GM12878 (cell line): Measurements from ENCODE around the gene MIGA2. TPM values are rescaled to one million over a fixed set of nuclear protein-coding genes. Genes with fewer than 3 reads are reported as not detected.

Experiments
- ATAC-seq: fragments of 200-7000 bp; cut with Tn5 transposase; 3 replicates; pipeline ENCODE4 v1.9.1; 2020; ENCODE audit warnings: mild to moderate bottlenecking, moderate library complexity
- BruUV-seq: library from RNA; stranded (reverse); fragments of 400-500 nt; replicated peaks from 2 replicates; lab custom pipeline; 2021; lab: Mats Ljungman, UMichigan
- CTCF ChIA-PET: fragments of 300-600 bp; sonication (Branson Sonifier 250); formaldehyde crosslinking; extraction: SDS; loops from one replicate; lab custom pipeline; 2021; ENCODE audit warnings: inconsistent platforms; lab: Yijun Ruan, JAX
- POLR2A ChIA-PET: fragments of 350-600 bp; formaldehyde crosslinking; extraction: SDS; loops from one replicate; lab custom pipeline; 2021; ENCODE audit warnings: inconsistent platforms; lab: Charles Lee
- RAD21 ChIA-PET: fragments of 300-600 bp; sonication (Branson Sonifier 250); formaldehyde crosslinking; loops from one replicate; lab custom pipeline; 2023; ENCODE audit warnings: antibody characterized with exemption; ENCODE audit not compliant: unreplicated experiment; lab: Charles Lee
- SMC1A ChIA-PET: fragments of 300-600 bp; sonication (Branson Sonifier 250); formaldehyde crosslinking; loops from one replicate; lab custom pipeline; 2023; ENCODE audit not compliant: unreplicated experiment, uncharacterized antibody; lab: Charles Lee
- DNase-seq: peaks from one replicate; pipeline ENCODE4 v3.0.0-alpha.2; 2011; ENCODE audit warnings: low read depth, low spot score
- FAIRE-seq: peaks from 3 replicates; lab custom pipeline; 2011; peaks lifted over from hg19 to GRCh38; lab: Jason Lieb, UNC
- H2AFZ ChIP-seq: 2 replicates; pipeline ENCODE4 v1.6.0; 2011; ENCODE audit warnings: low read depth, low read length, control low read depth; ENCODE audit not compliant: control insufficient read depth
- H3K27ac ChIP-seq: 2 replicates; pipeline ENCODE4 v1.5.1; 2011; ENCODE audit warnings: control low read depth; ENCODE audit not compliant: control insufficient read depth, insufficient read depth
- H3K27me3 ChIP-seq, 2 experiments: replicated peaks in 1 of 2; 2 replicates each; pipeline versions ENCODE4 v1.6.0 to v1.6.1; 2011; ENCODE audit warnings: low read length in 1 of 2; ENCODE audit not compliant: control insufficient read depth in 2 of 2, insufficient read depth in 2 of 2
- H3K36me3 ChIP-seq, 2 experiments: 2 replicates each; pipeline ENCODE4 v1.5.1; 2011; ENCODE audit warnings: low read length in 1 of 2; ENCODE audit not compliant: control insufficient read depth in 2 of 2, insufficient read depth in 2 of 2
- H3K4me1 ChIP-seq: 2 replicates; pipeline ENCODE4 v1.6.1; 2011; ENCODE audit warnings: mild to moderate bottlenecking, low read length, moderate library complexity, mixed read lengths; ENCODE audit not compliant: control insufficient read depth, insufficient read depth
- H3K4me2 ChIP-seq: 2 replicates; pipeline ENCODE4 v1.6.0; 2011; ENCODE audit warnings: control low read depth; ENCODE audit not compliant: control insufficient read depth, insufficient read depth
- H3K4me3 ChIP-seq: fragments of 200-600 bp; sonication (generic); 2 replicates; pipeline ENCODE4 v1.5.1; 2016
- H3K79me2 ChIP-seq: 2 replicates; pipeline ENCODE4 v1.6.0; 2011; ENCODE audit warnings: low read length; ENCODE audit not compliant: control insufficient read depth, insufficient read depth
- H3K9ac ChIP-seq: 2 replicates; pipeline ENCODE4 v1.8.0; 2011; ENCODE audit warnings: low read length, control low read depth, mixed read lengths; ENCODE audit not compliant: control insufficient read depth, insufficient read depth
- H3K9me3 ChIP-seq: replicated peaks from 3 replicates; pipeline ENCODE4 v1.5.1; 2011; ENCODE audit warnings: mild to moderate bottlenecking, low read length; ENCODE audit not compliant: control insufficient read depth, insufficient read depth
- H4K20me1 ChIP-seq: 2 replicates; pipeline ENCODE4 v1.6.0; 2011; ENCODE audit not compliant: control insufficient read depth, insufficient read depth
- FOXM1 ChIP-seq: IDR thresholded peaks from 2 replicates; pipeline ENCODE4 v1.6.1; 2012; ENCODE audit warnings: low read depth, mild to moderate bottlenecking, inconsistent platforms, low read length, moderate library complexity
- RUNX3 ChIP-seq: IDR thresholded peaks from 2 replicates; pipeline ENCODE4 v1.6.1; 2012; ENCODE audit warnings: low read length, inconsistent platforms
- SMAD1 ChIP-seq: fragments of 450-650 bp; IDR thresholded peaks from 2 replicates; pipeline ENCODE4 v1.6.1; 2018; ENCODE audit warnings: mild to moderate bottlenecking, low read depth; ENCODE audit not compliant: partially characterized antibody
- ZNF622 ChIP-seq: fragments of 450-650 bp; IDR thresholded peaks from 2 replicates; pipeline ENCODE4 v1.6.1; 2017; ENCODE audit warnings: mild to moderate bottlenecking, inconsistent platforms
- WGBS: methylation state at CpG from one replicate; pipeline ENCODE4 v1.1.6; 2016; ENCODE audit warnings: low lambda C conversion rate; ENCODE audit not compliant: insufficient replicate concordance, insufficient coverage; ENCODE audit errors: missing lambda C conversion rate; 5-methylcytosine and 5-hydroxymethylcytosine counted together
- in situ Hi-C: fragments of 300-500 bp; cut with MboI; formaldehyde crosslinking; loops from 9 replicates; pipeline ENCODE4 v1.14.3; 2018; ENCODE audit warnings: mixed read lengths
- intact Hi-C: fragments of 100-400 bp; cut with micrococcal nuclease; formaldehyde crosslinking; loops from one replicate; pipeline ENCODE4 v1.14.2; 2022; ENCODE audit not compliant: unreplicated experiment
- polyA plus RNA-seq, 11 experiments: library from polyadenylated mRNA; depleted of rRNA in 4 of 11; unstranded in 6 of 11; stranded (reverse) in 5 of 11; fragments of >200 nt; fragmentation: Nextera tagmentation in 4 of 11; fragmentation: Illumina TruSeq in 1 of 11; extraction: Ambion mirVana in 4 of 11; extraction: Trizol in 1 of 11; gene quantifications; 1 replicate in 1 of 11; 2 replicates in 10 of 11; pipeline versions ENCODE4 v1.2.1 to v1.2.3, GENCODE V29; 2011 to 2016; ENCODE audit warnings: inconsistent platforms in 2 of 11, missing spikeins in 2 of 11, low read depth in 1 of 11
- total RNA-seq, 4 experiments: library from RNA; depleted of rRNA in 3 of 4; stranded (reverse); fragments of >200 nt in 3 of 4; fragmentation: Illumina TruSeq in 1 of 4; extraction: Trizol in 1 of 4; gene quantifications; 2 replicates each; pipeline versions ENCODE4 v1.2.1 to v1.2.3, GENCODE V29; 2013 to 2021
- TF ChIP-seq, protein P1 (sequence below): IDR thresholded peaks from 2 replicates; pipeline ENCODE4 v1.6.1; 2012; ENCODE audit warnings: low read depth, low read length, improper control_type of control experiment
- TF ChIP-seq, protein P2 (sequence below): IDR thresholded peaks from 2 replicates; pipeline ENCODE4 v1.6.1; 2012; ENCODE audit warnings: improper control_type of control experiment, low read depth, low read length; ENCODE audit not compliant: insufficient replicate concordance
- TF ChIP-seq, protein P3 (sequence below): fragments of 450-650 bp; IDR thresholded peaks from 2 replicates; pipeline ENCODE4 v1.6.1; 2018; ENCODE audit warnings: borderline replicate concordance, mild to moderate bottlenecking; ENCODE audit not compliant: partially characterized antibody
- TF ChIP-seq, protein P4 (sequence below): fragments of 450-650 bp; IDR thresholded peaks from 2 replicates; pipeline ENCODE4 v1.6.1; 2016; ENCODE audit warnings: mild to moderate bottlenecking, moderate library complexity, borderline replicate concordance

MIGA2 gene
- total and polyA plus RNA-seq, 10 of the 15 experiments (the other 5 are each of a cell fraction or from before 2014, with no cell fraction given) = 0.14 to 31.0 (median 12.7) TPM

DNA sequence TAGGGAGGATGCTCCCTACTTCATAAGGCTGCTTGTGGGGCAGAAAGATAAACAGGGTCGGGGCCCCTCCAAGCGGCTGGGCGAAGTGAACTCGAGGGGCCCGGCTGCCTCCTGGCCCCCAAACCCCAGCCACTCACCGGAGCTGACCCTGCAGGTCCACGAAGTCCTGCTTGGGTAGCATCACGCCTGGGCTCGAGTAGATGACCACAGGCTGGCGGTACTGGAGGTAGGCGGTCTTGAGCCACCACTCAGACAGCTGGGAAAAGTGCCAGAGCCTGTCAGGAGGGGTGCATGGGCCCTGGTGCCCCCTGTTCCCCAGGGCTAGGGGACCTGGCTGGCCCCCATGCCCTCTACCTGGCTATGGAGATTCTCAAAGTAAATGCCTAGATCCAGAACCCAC lies 67.6 kb downstream of the MIGA2 start:
- H3K36me3 ChIP-seq = no peaks in the 10 kb centered on the region
- H3K27me3 ChIP-seq = no peaks in the 10 kb centered on the region; a peak in 1 of 4 replicates
- H3K4me2 ChIP-seq = no peak overlapping the region
- TF ChIP-seq, protein P1, sequence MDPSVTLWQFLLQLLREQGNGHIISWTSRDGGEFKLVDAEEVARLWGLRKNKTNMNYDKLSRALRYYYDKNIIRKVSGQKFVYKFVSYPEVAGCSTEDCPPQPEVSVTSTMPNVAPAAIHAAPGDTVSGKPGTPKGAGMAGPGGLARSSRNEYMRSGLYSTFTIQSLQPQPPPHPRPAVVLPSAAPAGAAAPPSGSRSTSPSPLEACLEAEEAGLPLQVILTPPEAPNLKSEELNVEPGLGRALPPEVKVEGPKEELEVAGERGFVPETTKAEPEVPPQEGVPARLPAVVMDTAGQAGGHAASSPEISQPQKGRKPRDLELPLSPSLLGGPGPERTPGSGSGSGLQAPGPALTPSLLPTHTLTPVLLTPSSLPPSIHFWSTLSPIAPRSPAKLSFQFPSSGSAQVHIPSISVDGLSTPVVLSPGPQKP = no peak
- TF ChIP-seq ZNF622 = no peak
- TF ChIP-seq, protein P2, sequence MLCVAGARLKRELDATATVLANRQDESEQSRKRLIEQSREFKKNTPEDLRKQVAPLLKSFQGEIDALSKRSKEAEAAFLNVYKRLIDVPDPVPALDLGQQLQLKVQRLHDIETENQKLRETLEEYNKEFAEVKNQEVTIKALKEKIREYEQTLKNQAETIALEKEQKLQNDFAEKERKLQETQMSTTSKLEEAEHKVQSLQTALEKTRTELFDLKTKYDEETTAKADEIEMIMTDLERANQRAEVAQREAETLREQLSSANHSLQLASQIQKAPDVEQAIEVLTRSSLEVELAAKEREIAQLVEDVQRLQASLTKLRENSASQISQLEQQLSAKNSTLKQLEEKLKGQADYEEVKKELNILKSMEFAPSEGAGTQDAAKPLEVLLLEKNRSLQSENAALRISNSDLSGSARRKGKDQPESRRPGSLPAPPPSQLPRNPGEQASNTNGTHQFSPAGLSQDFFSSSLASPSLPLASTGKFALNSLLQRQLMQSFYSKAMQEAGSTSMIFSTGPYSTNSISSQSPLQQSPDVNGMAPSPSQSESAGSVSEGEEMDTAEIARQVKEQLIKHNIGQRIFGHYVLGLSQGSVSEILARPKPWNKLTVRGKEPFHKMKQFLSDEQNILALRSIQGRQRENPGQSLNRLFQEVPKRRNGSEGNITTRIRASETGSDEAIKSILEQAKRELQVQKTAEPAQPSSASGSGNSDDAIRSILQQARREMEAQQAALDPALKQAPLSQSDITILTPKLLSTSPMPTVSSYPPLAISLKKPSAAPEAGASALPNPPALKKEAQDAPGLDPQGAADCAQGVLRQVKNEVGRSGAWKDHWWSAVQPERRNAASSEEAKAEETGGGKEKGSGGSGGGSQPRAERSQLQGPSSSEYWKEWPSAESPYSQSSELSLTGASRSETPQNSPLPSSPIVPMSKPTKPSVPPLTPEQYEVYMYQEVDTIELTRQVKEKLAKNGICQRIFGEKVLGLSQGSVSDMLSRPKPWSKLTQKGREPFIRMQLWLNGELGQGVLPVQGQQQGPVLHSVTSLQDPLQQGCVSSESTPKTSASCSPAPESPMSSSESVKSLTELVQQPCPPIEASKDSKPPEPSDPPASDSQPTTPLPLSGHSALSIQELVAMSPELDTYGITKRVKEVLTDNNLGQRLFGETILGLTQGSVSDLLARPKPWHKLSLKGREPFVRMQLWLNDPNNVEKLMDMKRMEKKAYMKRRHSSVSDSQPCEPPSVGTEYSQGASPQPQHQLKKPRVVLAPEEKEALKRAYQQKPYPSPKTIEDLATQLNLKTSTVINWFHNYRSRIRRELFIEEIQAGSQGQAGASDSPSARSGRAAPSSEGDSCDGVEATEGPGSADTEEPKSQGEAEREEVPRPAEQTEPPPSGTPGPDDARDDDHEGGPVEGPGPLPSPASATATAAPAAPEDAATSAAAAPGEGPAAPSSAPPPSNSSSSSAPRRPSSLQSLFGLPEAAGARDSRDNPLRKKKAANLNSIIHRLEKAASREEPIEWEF = no peak
- TF ChIP-seq FOXM1 = no peak
- TF ChIP-seq RUNX3 = no peak
- no peak for TF ChIP-seq SMAD1
- TF ChIP-seq, protein P3, sequence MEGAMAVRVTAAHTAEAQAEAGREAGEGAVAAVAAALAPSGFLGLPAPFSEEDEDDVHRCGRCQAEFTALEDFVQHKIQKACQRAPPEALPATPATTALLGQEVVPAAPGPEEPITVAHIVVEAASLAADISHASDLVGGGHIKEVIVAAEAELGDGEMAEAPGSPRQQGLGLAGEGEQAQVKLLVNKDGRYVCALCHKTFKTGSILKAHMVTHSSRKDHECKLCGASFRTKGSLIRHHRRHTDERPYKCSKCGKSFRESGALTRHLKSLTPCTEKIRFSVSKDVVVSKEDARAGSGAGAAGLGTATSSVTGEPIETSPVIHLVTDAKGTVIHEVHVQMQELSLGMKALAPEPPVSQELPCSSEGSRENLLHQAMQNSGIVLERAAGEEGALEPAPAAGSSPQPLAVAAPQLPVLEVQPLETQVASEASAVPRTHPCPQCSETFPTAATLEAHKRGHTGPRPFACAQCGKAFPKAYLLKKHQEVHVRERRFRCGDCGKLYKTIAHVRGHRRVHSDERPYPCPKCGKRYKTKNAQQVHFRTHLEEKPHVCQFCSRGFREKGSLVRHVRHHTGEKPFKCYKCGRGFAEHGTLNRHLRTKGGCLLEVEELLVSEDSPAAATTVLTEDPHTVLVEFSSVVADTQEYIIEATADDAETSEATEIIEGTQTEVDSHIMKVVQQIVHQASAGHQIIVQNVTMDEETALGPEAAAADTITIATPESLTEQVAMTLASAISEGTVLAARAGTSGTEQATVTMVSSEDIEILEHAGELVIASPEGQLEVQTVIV = no peak
- TF ChIP-seq, protein P4, sequence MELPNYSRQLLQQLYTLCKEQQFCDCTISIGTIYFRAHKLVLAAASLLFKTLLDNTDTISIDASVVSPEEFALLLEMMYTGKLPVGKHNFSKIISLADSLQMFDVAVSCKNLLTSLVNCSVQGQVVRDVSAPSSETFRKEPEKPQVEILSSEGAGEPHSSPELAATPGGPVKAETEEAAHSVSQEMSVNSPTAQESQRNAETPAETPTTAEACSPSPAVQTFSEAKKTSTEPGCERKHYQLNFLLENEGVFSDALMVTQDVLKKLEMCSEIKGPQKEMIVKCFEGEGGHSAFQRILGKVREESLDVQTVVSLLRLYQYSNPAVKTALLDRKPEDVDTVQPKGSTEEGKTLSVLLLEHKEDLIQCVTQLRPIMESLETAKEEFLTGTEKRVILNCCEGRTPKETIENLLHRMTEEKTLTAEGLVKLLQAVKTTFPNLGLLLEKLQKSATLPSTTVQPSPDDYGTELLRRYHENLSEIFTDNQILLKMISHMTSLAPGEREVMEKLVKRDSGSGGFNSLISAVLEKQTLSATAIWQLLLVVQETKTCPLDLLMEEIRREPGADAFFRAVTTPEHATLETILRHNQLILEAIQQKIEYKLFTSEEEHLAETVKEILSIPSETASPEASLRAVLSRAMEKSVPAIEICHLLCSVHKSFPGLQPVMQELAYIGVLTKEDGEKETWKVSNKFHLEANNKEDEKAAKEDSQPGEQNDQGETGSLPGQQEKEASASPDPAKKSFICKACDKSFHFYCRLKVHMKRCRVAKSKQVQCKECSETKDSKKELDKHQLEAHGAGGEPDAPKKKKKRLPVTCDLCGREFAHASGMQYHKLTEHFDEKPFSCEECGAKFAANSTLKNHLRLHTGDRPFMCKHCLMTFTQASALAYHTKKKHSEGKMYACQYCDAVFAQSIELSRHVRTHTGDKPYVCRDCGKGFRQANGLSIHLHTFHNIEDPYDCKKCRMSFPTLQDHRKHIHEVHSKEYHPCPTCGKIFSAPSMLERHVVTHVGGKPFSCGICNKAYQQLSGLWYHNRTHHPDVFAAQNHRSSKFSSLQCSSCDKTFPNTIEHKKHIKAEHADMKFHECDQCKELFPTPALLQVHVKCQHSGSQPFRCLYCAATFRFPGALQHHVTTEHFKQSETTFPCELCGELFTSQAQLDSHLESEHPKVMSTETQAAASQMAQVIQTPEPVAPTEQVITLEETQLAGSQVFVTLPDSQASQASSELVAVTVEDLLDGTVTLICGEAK = no peak
- ChIA-PET POLR2A (interaction anchor here (1.7 kb wide), 1 partner anchor 9 kb away, joined by 4 read pairs; no protein-coding TSS in a partner anchor), RAD21 (no interaction called here), SMC1A (no interaction called here), CTCF (interaction anchor here (2.0 kb wide), 3 partner anchors 9 to 35 kb away, joined by 6 read pairs; no protein-coding TSS in a partner anchor)
- no TSS peak for BruUV-seq
- no peaks in the 10 kb centered on the region for H3K79me2 ChIP-seq
- no peak for ATAC-seq
- in situ Hi-C loops = no loop called here
- DNase-seq = no peak
- H2AFZ ChIP-seq = no peak overlapping the region
- H3K4me1 ChIP-seq = no peaks in the 10 kb centered on the region
- WGBS = 52% methylated on average over 11 of the region's 11 CpGs
- H3K9ac ChIP-seq = no peak overlapping the region
- no peak overlapping the region for H3K27ac ChIP-seq
- no peak overlapping the region for H3K4me3 ChIP-seq
- no peak for FAIRE-seq
- H4K20me1 ChIP-seq = no peaks in the 10 kb centered on the region
- intact Hi-C loops = no loop called here
- no peaks in the 10 kb centered on the region for H3K9me3 ChIP-seq
